NT2/D1 (cell line): ENCODE results near the gene LIX1.
"Not testable (repeated sequence)": the region's sequence is repeated elsewhere in the genome, so short reads cannot be mapped to it uniquely, and the experiment has no call there.

Source experiments
- SUZ12 ChIP-seq: IDR thresholded peaks from 2 replicates; pipeline ENCODE4 v1.6.1; 2011; ENCODE audit not compliant: insufficient read length, insufficient read depth; ENCODE audit errors: extremely low read depth
- YY1 ChIP-seq: IDR thresholded peaks from 2 replicates; pipeline ENCODE4 v1.6.1; 2011; ENCODE audit not compliant: insufficient read length, insufficient read depth
- ZNF274 ChIP-seq: IDR thresholded peaks from 2 replicates; pipeline ENCODE4 v1.6.1; 2011; ENCODE audit warnings: mild to moderate bottlenecking, low read depth, low read length

DNA sequence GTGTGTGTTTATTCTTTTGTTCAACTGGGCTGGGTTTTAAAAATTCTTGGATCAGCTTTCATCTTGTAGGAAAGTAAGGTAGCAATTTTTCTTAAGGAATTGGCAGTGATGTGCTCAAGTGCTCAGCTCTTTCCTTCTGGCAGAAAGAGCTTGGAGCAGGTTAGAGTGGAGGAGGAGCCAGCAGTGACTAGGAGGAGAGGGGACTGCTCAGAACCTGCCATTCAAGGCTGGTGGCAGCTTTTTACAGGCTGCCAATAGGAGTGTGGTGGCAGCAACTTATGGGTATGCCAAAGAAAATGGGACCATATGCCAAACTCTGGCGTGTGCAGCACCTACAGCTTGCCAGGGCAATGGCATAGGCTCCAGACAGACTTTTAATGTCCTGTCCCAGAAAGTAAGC, 2.2 kb downstream of the LIX1 start:
- not testable (repeated sequence) for TF ChIP-seq ZNF274, SUZ12, YY1
